HG02642 (cell line): ENCODE data around the gene TTLL1.
"Not testable (repeated sequence)": the region's sequence is repeated elsewhere in the genome, so short reads cannot be mapped to it uniquely, and the experiment has no call there.

Experiments
- ATAC-seq: cut with Tn5 transposase; IDR thresholded peaks from one replicate; pipeline ENCODE4 v1.9.1; 2021; ENCODE audit warnings: mild to moderate bottlenecking; ENCODE audit not compliant: unreplicated experiment, poor library complexity

The TTLL1 gene

DNA sequence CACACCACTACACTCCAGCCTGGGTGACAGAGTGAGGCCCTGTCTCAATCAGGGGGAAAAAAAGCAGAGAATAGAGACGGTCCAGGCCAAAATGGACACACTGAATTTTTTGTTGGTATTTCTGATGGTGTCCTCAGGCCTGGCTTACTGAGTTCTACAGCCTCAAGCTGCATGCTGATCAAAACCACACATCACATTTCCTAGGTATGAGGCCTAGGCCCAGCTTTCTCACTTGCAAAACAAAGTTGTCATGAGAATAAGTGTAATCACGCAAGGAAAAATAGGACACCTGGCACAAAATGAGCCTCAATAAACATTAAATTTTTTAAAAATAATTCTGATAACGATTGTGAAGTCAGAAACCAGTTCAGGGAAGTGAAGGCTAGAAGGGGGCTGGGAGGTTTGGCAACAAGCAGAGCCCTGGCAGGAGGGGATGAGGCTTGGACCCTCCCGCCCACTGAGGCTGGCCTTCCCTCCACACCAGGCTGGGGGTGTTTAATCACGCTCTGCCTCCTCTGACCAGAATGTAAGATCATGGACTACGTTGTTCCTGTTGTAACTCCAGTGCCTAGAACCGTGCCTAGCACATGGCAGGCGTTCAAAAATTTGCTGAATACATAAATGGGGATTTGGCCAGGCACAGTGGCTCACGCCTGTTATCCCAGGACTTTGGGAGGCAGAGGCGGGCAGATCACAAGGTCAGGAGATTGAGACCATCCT, 92.4 kb downstream of the TTLL1 start:
- no peak for ATAC-seq

DNA sequence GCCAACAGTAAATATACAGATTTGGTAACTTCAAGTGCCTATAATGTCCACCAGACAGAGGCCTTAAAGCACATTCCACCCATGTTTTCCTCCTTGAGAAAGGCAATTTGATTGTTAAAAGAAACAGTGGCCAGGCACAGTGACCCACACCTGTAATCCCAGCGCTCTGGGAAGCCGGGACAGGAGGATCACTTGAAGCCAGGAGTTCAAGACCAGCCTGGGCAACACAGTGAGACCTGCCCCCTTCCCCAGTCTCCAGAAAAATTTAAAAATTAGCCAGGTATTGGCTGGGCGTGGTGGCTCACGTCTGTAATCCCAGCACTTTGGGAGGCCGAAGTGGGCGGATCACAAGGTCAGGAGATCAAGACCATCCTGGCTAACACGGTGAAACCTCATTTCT, 93.5 kb downstream of the TTLL1 start:
- not testable (repeated sequence) for ATAC-seq

DNA sequence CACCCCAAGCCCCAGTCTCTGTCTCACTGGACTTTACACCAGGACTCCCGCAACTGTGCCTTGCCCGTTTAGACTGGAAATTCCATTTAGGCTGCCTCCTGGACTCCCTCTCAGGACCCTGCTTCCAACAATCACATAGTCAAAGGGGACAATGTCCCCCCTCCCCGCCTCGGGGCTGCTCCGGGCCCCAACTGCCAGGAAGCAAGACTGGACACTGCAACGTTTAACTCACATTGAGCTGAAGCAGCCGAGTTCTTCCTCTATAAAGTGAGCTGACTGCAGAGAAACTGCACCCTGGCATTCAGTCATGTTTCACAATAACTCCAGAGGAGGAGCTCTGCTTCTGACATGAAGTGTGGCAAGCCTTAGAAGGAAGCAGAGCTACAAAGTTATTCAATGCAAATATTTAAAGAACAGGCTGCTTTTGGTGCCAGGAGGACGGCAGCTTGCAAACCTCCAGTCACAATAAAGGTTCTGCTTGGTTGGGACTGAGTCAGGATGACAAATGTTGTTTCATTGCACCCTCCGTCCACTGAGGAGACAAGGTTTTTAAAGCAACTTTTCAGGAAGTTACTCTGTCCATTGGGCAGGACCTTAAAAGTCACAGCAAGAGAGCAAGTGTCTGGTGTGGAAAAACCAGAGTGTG, 94.2 kb downstream of the TTLL1 start:
- no peak for ATAC-seq

DNA sequence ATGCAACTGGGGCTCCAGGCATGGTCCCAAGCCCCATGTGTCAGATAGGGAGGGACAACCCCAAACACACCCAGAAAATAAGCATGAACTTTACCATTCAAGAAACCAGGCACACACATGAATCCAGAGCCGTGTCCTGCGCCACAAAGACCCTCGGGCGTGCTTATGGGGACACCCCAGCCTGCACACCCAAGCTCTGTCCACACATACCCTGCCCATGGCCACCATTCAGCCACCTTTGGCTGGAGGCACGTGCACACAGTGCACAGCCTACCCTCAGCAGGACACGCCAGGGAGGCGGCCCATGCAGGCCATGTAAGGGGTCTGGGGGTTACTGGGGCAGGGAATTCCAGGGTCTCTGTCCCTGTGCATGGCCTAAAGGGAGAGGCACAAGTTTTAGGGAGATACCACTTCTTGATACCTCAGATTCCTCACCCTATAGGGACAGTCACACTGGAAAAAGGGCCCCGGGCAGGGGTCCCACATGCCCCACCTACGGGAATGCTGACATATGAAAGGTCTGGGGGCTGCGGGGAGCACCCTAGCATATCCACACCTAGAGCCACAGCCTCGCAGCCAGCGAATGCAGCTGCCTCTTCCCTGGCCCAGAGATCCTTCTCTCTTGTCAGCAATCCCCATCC, 94.8 kb downstream of the TTLL1 start:
- no peak for ATAC-seq

DNA sequence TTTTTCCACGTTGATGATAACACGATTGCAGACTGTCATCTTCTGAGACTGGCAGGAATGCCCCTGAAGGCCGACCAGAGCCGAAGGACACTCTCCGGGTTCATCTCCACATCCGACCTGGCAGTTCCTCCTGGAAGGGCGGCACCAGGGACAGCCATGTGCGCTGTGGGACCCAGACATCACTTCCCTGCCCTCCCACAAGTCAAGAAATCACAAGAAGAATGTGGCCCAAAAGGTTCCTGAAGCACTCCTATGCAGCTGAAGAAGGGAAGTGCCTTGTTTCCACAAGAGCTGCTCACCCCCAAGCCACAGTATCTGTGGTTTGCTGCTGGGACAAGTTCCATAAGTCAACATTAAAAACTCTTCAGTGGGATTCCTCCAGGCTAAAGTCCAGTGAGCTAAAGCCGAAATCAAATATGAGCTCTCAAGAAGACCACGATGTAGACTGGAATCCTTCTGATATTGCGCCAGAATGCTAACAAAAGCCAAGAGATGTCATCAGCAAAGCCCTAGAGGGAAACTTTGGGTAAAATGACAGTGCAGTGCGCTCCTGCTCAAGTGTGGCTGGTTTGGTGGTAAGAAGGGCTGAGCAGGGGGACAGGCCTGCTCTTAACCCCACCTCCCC, 95.4 kb downstream of the TTLL1 start:
- no peak for ATAC-seq

DNA sequence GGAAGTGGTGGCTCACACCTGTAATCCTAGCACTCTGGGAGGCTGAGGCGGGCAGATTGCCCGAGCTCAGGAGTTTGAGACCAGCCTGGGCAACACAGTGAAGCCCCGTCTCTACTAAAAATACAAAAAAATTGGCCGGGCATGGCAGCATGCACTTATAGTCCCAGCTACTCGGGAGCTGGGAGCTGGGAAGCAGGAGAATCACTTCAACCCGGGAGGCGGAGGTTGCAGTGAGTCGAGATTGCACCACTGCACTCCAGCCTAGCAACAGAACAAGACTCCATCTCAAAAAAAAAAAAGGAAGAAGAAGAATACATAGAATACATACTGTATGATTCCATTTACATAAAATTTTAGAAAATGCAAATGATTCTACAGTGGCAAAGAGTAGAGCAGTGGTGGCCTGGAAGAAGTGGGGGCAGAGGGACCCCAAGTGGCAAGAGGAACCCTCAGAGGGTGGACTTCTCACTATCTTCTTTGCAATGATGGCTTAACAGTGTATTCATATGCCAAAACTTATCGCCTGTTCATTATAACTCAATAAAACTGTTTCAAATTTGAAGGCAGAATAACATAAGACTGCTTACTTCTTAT, 96.2 kb downstream of the TTLL1 start:
- no peak for ATAC-seq

DNA sequence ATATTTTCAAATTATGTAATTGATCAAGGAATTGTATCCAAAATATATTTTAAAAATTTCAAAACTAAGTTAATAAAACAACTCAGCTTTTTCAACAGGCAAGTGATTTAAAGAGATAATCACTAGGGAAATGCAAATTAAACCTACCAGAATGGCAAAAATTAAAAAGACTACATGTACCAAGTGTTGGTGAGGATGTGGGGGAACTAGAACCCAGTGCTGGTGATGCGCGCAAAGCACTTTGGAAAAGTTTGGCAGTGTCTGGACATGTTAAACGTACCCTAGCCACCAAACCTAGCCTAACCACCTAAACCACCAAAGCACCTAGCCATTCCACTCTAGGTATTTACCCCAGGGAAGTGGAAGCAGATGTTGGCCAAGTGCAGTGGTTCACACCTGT, 97.1 kb downstream of the TTLL1 start:
- ATAC-seq, result no peak

DNA sequence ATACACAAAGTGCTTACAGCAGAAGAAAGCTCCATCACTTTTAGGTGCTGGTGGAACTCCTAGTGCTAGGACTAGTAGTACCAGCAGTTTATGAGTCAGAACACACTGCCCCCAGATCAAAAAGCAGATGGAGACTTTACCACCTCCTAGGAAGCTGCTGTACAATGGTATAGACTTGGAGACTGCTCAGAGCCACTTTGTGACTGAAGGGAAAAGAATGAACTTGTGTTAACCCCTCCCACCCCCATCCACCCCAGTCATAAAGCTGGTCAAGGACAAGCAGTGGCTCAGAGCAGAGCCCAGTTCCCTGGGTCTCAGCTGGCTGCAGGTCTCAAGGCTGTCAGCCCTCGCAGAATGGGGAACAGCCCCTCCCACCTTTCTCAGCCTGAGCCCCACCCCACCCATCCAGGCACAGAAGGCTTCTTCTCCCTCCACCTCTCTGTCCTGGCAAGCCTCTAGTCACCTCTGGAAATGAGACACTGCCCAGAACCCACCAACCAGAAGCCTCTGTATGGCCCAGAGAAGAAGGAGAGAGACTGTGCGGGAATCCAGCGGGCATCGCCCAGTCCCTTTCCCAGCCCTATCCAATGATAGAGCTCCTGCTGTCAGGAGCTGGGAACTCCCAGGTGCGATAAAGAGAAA, 98.1 kb downstream of the TTLL1 start:
- no peak for ATAC-seq

DNA sequence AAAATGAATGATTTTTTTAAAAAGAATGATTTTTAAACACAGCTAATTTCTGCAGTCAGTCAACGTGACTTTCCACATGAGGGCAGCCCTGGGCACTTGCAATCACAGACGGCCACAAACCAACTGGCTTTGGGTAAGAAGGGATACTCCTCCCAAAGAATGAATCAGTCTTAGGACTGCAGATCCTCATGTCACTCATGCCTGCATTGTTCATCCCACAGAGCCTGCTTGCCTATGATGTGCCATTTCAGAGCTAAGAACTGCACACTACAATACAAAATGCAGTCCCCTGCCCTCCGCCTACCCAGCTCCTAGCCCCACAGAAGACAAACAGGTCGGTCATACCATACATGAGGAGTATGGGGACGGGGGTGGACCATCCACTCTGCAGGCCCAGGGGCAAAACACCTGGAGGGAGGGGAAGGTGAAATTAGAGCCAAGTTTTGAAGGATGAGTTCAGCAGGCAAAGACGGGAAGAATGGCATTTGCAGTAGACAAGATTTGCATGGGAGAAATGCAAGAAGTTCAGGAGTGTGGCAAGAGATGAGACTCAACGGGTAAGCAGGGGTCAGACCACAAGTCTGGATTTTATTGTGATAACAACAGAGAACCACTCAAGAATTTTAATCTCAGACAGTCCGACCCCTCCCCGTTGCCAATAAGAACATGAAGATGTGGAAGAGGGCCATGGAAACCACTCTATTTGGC, 98.9 kb downstream of the TTLL1 start:
- ATAC-seq, result no peak
